A549 treated with RU486 at 1 μM for 4 hours (cell line): Measurements from ENCODE around the gene SLC22A3. TPM values are rescaled to one million over a fixed set of nuclear protein-coding genes. Genes with fewer than 3 reads are reported as not detected.

Experiments
- total RNA-seq: library from RNA; stranded (reverse); fragments of 200-300 nt; extraction: Qiagen RNA extraction; gene quantifications from 5 replicates; pipeline ENCODE4 v1.2.3, GENCODE V29; 2022; ENCODE audit warnings: low read depth

SLC22A3 gene
- 25.9 to 39.8 TPM (median 36.8 TPM) in 5 replicates for total RNA-seq

GRCh38 chr6:160348223-160349019 is at the start of gene SLC22A3:
TSS of gene SLC22A3 (plus strand) at chr6:160348378. CDS start at chr6:160348420, 42 bp downstream.

Other genes with a start within 250 kb of the SLC22A3 start
- 1.6 to 2.5 TPM (median 1.7 TPM) in 5 replicates for gene SLC22A1, start 226.6 kb upstream of the SLC22A3 start, total RNA-seq
- gene SLC22A2, start 89.6 kb upstream of the SLC22A3 start, total RNA-seq = 0.10 to 0.23 TPM in 2 of 5 replicates, not detected in the others